Measurements from ENCODE around the gene DACH1.

DACH1 gene

DNA sequence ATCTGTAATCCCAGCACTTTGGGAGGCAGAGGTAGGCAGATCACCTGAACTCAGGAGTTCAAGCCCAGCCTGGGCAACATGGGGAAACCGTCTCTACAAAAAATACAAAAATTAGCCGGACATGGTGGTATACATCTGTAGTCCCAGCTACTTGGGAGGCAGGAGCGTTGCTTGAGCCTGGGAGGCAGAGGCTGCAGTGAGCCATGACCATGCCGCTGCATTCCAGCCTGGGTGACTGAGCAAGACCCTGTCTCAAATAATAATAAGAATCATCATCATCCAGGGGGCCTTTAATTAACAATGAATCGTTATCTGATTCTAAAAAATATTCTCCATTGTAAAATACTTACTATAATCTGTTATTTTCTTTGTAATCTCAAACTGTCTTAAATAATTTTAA, 283.4 kb downstream of the DACH1 start:
- no peak for DNase-seq (ENCODE audit: low read depth)

DNA sequence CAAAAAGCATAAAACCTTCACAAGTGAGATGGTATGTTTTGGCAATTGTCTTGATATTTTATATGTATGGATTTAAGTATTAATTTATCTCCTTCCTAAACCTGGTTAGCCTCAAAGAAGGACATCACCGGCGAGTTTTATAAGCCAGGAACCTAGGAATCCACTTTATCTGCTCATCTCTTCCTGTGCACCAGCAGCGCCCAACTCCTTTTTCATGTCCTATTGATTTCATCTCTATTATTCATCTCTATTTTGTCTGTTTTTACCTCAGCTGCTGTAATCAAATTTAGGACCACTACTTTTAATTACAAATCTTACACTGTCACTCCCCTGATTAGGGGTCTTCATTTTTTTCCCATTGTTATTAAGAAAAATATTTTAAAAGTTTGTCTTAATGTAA, 286.4 kb downstream of the DACH1 start:
- no peak for DNase-seq (ENCODE audit: low read depth)

DNA sequence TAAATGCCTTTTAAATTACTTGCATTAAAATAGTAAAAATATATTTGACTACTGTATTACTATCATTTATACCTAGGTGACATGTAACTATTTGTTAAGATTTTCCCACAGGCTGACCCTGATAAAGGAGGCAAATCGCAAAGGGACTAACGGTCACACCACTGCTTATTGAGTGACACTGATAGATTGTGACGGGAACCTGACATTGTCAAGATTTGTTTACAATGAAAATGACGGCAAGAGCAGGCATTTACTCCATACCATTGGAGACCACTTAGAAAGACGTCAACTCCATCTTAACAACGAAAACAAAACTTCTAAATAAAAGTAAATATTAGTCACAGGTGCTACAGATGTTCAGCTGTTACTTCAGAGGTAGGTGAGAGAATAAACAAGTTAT, 289.0 kb downstream of the DACH1 start:
- DNase-seq (ENCODE audit: low read depth) = no peak

DNA sequence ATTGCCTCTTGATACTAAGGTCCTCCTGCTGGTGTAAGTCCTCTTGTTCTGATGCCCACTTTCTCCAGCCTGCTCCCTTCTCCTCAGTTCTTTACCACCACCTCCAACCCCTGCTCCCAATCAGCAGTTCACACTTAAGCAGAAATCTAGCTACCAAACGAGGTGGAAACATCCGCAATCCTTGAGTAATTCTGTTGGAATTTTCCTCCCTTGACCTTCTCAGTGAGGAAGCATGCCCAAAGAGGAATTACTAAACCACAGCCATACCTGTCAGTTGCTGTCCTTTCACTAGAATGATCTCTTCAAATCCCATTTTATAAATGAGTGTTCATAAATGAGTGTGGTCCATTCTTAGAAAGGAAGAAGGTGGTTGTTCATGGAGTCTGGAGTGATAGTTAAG, 289.9 kb downstream of the DACH1 start:
- DNase-seq (ENCODE audit: low read depth) = peak; percentile 48

DNA sequence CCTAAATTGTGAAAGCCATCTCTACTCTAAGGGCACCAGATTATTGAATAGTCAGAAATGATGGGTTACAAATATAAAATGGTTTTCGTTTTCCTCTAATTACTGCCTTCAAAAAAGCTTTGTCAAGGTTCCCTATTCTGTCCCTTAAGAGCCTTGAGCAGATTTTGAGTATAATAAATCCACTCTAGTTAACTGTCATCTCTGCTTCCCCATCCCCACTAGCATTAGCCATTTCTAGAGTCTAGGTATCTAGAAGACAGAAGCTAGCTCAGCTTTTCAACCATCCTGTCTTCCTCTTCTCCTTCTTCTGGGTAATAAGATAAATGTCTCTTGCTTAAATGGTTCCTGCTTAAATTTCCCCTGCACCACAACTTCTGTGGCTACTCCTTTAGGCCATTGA, 290.4 kb downstream of the DACH1 start:
- no peak for DNase-seq (ENCODE audit: low read depth)

DNA sequence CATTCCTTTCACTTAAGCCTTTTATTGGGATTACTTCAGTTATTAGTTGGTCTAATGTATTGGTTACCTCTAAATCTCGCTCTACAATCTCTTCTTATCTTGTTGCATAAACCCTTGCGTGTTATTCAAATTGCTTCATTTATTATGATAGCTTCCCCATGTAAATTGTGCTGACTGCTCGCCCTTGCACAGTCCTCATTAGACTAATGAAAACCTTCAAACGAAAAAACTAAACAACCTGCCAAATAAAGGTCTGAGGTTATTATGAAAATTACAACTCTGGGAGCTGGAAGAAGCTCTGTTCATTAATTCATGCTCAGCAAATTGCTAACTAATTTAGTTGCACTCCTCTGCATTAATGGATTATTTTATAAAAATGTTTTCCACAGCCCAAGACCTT, 320.1 kb downstream of the DACH1 start:
- no peak for DNase-seq (ENCODE audit: low read depth)

DNA sequence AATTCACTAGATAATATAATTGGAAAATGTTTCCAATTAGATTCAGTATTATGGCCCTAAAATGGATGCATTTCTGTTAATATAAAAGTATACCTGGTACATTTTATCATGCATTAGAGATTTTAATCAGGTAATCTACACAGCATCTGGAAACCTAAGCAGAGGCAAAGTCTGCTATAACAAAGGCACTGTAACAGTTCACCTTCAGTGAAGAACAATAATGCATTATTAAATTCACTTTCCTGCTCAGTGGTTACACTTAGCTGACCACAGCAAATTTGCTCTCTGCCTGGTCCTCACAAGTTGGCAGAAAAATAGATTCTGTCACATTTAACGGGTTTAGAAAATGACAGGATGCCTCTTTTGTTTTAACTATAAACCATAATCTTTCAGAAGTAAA, 326.9 kb downstream of the DACH1 start:
- no peak for DNase-seq (ENCODE audit: low read depth)

DNA sequence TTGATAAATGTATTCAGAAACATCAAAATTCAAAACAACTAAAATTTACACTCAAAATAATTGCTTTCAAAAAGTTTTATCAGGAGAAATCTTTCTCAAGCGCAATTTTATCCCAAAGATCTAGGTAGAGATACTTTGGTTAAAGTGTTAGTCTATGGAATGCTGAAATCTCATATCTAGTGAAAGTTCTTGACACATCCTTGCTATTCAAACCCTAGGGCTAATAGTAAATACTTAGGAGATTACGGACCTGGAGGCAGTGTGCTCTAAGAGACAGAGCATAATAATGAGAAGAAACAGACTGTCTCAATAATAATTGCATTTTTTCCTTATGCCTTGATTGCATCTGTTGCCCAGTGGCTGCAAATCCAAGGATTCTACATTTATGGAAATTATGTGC, 330.8 kb downstream of the DACH1 start:
- DNase-seq (ENCODE audit: low read depth) = no peak

DNA sequence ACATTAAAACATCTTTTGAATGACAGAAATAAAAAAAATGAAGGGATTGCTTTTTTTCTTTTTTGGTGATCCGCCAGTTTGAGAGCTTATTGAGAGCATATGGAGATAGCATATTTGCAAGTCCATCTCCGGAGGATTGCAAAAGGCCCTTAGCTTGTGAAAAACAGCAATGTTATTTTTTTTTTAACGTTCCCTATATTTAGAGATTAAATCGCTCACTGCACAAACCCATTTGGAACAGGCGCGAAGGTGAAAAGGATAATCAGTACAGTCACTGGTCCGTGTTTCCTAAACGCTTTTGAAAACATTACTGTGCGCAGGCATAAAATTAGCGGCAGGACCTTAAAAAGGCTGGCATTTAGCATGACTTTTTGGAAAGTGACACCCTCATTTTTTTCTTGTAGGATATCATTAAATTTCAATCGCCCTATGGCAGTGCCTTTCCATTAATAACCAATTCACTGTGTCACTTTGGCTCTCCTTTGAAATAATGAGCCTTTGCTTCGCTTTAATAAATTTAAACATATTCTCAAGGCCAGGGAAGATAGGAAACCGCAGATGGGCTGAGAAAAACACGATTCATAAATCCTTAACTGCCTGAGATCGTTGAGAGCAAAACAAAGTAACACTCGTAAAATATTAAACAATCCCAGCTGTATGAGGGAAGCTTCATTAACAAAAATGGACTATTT, 342.2 kb downstream of the DACH1 start:
- no peak for DNase-seq (ENCODE audit: low read depth)

DNA sequence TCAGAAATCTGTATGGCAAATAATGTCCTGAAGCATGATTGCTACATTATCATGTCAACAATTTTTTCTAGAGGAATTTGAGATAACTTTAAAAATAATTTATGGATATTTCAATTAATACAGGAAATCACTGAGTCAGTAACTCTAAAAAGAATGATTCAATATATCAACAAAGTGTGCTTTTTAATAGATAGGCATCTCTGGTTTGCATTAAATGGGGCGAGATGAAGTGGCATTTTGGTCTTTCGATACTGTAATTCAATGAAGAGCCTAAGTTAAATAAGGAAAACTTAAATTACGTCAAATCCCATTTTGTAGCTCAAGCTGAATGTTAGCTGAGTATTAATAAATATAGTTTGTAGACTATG, 342.8 kb downstream of the DACH1 start:
- no peak for DNase-seq (ENCODE audit: low read depth)

DNA sequence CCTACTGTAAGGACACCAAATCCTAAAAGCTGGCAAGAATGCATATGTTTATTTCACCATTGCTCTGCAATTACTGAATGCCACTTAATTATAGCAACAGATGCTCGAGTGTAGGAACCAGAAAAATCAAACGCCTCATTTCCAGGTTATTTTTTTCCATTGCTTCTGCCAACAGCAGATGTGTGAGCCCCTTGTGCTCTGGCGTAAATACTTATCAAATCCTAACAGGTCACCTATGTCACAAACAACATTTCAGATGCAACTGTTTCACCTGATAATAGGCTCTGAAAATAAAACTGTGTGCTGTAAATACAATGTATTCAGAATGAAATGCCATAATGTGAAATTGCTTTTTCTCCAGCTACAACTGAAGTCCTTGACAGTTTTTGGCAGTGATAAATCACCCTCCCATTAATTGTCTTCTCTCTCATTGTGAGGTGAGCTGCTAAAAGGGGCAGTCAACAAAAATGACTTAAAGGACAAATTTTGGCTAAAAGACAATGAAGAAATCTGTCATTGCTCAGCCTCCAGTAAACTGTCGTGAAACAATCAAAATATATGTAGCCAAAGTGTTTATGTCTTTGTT, 344.0 kb downstream of the DACH1 start:
- DNase-seq (ENCODE audit: low read depth) = no peak

DNA sequence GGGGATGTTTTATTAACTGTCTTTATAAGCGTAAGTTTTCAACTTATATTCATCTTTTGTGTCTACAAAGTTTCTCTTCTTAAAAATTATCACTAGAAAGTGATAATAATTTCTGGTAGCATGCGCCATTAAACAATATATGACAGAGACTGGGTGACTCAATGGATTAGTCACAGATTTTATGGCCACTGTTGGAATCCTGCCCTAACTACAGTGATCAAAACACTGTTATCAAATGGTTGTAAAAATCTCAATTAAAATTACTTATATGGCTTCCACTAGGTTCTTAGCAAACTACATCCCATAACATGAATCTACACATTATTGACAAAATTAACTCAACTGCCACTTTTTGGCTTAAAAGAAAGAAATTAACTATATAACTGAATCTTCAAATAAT, 350.0 kb downstream of the DACH1 start:
- DNase-seq (ENCODE audit: low read depth) = no peak

DNA sequence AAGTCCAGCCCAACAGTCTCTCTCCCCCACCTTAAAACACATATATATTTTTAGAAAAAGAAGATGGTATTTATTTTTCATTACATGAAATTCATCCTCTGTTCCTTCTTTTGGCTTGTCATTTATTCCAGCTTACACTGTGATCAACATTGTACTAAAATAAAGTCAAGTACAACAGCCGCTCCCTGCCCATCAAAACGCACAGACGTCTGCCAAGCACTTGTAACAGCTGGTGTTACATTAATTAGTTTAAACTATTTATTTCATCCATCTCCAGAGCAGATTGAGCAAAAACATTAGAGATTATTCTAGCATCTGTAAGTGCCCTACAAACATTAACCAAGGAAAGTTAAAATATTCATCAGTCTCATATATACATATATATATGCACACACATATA, 350.5 kb downstream of the DACH1 start:
- DNase-seq (ENCODE audit: low read depth) = no peak

DNA sequence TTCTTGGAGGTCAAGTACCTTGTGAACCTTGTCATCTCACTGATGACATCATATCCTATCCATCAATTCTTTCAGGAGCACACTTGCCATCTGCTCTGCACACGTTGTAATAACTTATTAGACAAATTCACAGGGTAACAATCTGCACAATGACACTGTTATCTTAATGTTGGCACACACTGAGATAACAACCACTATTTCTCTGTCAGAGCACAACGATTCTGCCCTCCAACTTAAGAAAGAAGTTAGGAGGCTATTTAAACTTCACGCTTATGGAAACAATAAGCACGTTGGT, 351.3 kb downstream of the DACH1 start:
- no peak for DNase-seq (ENCODE audit: low read depth)

DNA sequence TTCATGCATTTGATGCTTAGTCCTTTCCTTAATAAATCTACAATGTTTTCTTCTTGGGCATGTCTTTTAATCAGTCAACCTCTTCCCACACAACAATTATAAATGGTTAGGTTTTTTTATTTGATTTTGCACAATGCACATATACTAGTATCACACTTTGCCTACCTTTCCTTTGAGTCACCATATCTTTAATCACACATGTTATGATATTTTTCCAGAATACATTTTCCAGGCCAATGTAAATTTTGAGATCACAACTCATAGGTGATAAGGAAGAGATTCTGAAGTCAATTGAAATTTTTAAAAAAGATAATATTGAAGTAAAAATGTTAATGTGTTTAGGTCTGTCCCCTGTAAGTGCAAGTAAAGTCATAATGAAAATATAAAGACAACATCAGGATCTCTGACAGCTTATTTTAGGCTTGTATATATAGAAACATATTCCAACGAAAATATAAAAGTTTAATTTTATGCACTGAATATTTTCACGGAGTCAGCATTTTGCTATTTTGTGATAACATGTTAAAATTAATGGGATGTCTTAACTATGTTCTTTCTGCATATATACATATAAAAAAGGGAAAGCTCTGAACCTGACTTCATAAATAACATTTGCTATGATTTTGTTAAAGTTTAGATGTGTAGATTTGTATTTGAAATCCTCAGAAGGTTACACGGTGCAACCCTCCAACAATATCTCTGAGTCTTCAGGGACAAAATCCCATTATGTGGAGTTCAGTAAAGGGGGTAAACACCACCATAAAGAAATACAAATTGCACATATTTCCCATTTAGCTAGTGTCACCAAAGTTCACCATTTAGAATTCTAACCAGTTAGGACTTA, 351.9 kb downstream of the DACH1 start:
- no peak for DNase-seq (ENCODE audit: low read depth)

DNA sequence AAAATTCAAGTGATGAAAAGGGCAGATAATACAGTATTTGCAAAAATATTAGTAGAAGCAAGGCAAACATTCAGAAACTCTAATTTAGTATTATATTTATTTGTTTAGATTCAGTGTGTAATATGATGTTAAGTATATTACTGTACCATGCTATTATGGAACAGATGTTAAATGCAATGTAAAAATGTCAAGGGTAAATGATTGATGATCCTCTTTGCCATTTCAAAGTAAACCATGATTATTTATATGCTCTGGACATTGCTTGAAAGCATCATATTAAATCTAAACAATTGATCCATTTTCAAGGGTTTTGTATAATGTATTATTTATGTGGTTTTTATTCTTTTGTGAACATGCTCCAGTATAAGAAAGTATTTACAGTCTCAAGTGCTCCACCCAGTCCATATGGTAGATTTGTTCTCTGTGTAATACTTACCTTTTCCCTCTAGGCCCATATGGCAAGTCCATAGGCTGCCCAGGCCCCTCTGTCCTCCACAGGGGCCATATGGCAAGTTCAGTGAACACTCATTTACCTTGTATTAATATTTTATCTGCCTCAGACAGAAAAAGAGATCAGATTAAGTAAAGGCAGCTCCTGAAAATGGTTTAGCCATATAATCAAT, 353.5 kb downstream of the DACH1 start:
- no peak for DNase-seq (ENCODE audit: low read depth)

DNA sequence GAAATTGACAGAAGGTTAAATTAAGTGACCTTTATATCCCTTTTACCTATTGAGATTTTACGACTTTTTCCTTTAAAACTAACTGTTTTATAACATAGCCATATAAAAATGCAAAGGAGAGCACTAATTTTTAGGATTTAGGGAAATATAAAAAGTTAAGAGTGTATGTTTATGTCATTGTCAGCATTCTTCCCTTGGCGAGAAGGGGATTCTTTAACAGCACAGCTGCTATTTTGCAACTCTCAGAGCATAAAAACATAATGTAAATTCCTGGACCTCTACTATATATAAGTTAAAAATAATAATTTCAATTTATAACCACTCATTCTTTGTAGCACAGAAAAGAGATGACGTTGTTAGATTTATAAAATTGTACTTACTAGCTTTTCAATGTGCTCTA, 363.2 kb downstream of the DACH1 start:
- no peak for DNase-seq (ENCODE audit: low read depth)

DNA sequence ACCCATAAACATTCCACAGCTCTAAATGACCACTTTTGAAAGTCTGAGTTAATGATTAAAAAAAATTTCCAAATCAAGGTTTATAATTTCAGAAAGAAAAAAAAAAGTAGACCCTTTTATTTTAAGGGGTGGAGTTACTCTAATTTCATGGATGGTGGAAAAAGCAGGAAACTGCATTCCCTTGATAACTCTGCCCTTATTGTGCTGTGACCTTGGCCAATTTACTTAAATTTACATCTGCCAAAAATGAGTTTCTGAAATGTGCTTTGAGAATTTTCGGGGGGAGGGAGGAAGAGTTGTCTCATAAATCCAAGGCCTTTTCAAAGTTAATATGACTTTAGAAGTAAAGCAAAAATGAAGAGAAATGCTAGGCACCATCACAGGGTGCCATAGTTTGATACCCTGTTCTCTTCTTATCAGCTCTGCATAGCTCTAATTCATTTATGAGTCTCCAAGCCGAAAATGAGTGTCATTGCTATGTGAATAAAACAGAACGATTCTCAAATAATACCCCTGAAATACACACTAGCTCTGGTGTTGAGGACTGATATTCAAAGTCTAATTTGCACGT, 367.0 kb downstream of the DACH1 start:
- DNase-seq (ENCODE audit: low read depth) = no peak

DNA sequence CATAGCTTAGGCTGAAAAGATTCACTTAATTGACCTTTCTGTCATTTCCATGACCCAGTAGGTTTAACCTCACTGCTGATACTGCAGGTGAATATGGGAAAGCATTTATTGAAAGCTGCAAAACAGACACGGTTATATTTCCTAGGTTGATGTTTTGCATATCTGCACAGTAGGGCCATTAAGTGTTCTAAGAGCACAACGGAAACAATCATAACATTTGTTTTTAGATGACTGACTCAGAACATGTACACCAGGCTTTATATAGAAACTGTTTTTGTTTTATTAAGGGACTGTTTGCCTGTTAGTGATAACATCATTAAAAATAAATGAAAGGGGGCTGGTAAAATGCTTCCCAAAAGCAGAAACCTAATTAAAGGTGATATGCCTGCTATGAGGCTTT, 367.8 kb downstream of the DACH1 start:
- no peak for DNase-seq (ENCODE audit: low read depth)

DNA sequence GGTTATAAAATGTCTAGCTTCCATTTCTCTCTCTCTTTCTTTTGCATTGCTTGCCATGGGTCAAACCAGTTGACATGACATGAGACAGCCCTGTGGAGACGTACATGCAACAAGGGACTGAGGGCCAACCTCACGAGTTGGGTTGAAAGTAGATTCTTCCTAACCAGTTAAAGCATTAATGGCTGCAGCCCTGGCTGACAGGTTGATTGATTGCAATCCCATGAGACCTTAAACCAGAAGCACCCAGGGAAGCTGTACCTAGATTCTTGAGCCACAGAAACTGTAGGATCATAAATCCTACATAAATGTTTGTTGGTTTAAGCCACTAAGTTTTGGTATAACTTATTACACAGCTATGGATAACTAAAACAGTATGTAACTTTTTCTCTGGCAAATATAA, 373.8 kb downstream of the DACH1 start:
- DNase-seq (ENCODE audit: low read depth) = no peak

DNA sequence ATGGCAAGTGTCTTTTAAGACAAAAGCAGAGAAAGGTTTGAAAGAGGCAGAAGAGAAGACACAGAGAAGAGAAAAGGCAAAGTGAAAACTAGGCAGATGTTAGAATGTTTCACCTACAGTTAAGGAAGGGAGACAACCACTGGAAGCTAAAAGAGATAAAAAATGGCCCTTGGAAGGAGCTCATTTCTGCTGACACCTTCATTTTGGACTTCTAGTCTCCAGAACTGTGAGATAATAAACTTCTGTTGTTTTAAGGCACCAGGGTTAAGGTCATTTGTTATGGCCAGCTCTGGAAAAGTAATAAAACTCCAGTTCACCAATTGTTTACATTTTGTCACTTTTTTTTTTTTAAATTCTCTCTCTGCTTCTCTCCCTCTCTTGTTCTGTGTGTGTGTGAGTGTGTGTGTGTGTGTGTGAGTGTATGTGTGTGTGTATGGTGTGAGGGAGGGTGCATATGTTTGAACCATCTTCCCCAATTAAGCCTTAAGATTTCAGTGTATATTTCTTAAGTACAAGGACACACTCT, 374.6 kb downstream of the DACH1 start:
- no peak for DNase-seq (ENCODE audit: low read depth)

DNA sequence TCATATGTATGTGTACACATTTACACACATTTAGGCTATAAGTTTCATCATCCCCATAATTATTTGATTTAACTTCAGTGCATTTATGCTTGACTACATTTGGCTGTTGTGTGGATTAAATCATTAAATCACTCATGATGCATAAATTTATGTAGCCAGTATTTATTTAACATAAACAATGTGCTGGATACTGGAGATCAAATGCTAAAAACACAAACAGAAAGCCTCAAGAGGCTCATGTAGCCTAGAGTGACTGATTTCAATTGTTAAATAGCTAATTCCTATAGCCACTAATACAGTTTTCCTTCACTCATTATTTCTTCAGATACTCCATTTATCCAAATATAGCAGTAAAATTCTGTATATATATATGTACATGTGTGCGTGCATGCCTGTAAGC, 376.0 kb downstream of the DACH1 start:
- no peak for DNase-seq (ENCODE audit: low read depth)

DNA sequence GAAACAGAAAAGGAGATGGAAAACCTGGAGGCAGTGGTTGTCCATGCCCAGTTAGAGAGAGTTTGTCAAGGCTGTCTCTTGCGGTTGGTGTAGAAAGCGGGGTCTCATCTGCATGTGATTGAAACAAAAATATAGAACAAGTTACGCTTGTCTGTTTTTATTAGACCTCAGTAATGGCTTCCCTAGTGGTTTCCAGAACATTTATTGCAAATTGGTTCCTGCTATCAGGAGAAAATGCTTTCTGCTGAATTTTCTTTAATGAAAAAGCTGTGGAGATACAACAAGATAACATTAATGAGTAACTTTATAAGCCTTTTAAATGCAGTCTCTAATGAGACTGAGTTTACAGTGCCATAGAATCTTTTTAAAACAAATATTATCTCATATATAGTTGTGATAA, 378.0 kb downstream of the DACH1 start:
- no peak for DNase-seq (ENCODE audit: low read depth)

Data from iris pigment epithelial cell (primary cell).